GM23248 (cell line): Measurements from ENCODE around the gene YTHDF1.

Source experiments
- EZH2 ChIP-seq: fragments of 200-600 bp; sonication (generic); IDR thresholded peaks from 2 replicates; pipeline ENCODE4 v1.6.1; 2018; ENCODE audit warnings: antibody characterized with exemption, mild to moderate bottlenecking; ENCODE audit not compliant: insufficient read depth, poor library complexity, severe bottlenecking
- EZH2phosphoT487 ChIP-seq: fragments of 200-600 bp; sonication (generic); IDR thresholded peaks from 2 replicates; pipeline ENCODE4 v1.6.1; 2018; ENCODE audit warnings: antibody characterized with exemption, moderate library complexity, mild to moderate bottlenecking, low read depth; ENCODE audit not compliant: insufficient read depth

DNA sequence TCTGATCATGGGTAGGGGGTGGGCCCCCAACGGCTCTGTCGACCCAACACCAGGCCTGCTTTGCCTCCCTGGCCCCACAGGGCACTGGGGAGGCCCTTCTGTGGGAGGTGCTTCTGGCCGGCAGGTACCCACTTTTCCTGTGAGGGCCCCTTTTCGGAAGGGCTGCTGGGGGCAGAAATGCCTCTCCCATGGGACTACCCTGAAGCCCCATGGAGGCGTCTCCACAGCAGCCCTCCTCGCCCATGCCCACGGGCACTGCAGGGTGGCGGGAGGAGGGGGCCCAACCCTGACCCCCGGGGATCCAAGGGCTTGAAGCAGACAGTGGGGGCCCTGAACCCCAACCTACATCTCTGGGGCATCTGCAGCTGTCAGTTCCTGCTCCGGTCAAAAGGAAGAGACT, 22.1 kb upstream of the YTHDF1 start:
- TF ChIP-seq EZH2 (no peak), EZH2phosphoT487 (no peak)
